Pulmonary artery endothelial cell (primary cell): ENCODE data around the gene EPB41L4B. TPM values are rescaled to one million over a fixed set of nuclear protein-coding genes. Genes with fewer than 3 reads are reported as not detected.

Experiments used
- DNase-seq: peaks from one replicate; pipeline ENCODE4 v3.0.0-alpha.2; 2011; ENCODE audit warnings: low read depth, low spot score
- total RNA-seq: library from RNA; depleted of rRNA; stranded (reverse); fragments of >200 nt; gene quantifications from 2 replicates; pipeline ENCODE4 v1.2.3, GENCODE V29; 2014

Gene EPB41L4B
- total RNA-seq, 1 donor from 2014 or later = 0.92 TPM

- DNase-seq = no peak
These were observed 868 bp upstream of the EPB41L4B start for GRCh38 chr9:109321727-109322126.

- DNase-seq = no peak
These were observed 523 bp downstream of the EPB41L4B start for GRCh38 chr9:109320331-109320741.

GRCh38 chr9:109319626-109320241 lies 1.1 kb downstream of the EPB41L4B start:
- DNase-seq = no peak

GRCh38 chr9:109319017-109319625 lies 1.7 kb downstream of the EPB41L4B start:
- no peak for DNase-seq

GRCh38 chr9:109317979-109318741 lies 2.7 kb downstream of the EPB41L4B start:
- DNase-seq = no peak

GRCh38 chr9:109317311-109317978 lies 3.4 kb downstream of the EPB41L4B start:
- DNase-seq = no peak

- DNase-seq = no peak
These were observed 4.6 kb downstream of the EPB41L4B start for GRCh38 chr9:109316207-109316640.

GRCh38 chr9:109315480-109316206 lies 5.2 kb downstream of the EPB41L4B start:
- DNase-seq = no peak

- DNase-seq = no peak
These were observed 6.8 kb downstream of the EPB41L4B start for GRCh38 chr9:109314011-109314531.

GRCh38 chr9:109313351-109313750 lies 7.5 kb downstream of the EPB41L4B start:
- no peak for DNase-seq

- no peak for DNase-seq
These were observed 8.1 kb downstream of the EPB41L4B start for GRCh38 chr9:109312783-109313182.

- DNase-seq = no peak
These were observed 9.1 kb downstream of the EPB41L4B start for GRCh38 chr9:109311731-109312130.

GRCh38 chr9:109311286-109311685 lies 9.6 kb downstream of the EPB41L4B start:
- no peak for DNase-seq

GRCh38 chr9:109310486-109310901 lies 10.4 kb downstream of the EPB41L4B start:
- DNase-seq = no peak

- DNase-seq = no peak
These were observed 11.6 kb downstream of the EPB41L4B start for GRCh38 chr9:109309282-109309681.

GRCh38 chr9:109307380-109308240 lies 13.2 kb downstream of the EPB41L4B start:
- DNase-seq = no peak

- no peak for DNase-seq
These were observed 15.1 kb downstream of the EPB41L4B start for GRCh38 chr9:109305801-109306200.

GRCh38 chr9:109304347-109304746 lies 16.5 kb downstream of the EPB41L4B start:
- DNase-seq = no peak

GRCh38 chr9:109303900-109304299 lies 17.0 kb downstream of the EPB41L4B start:
- no peak for DNase-seq

- DNase-seq = no peak
These were observed 18.3 kb downstream of the EPB41L4B start for GRCh38 chr9:109302606-109303005.
